Brain microvascular endothelial cell (primary cell): ENCODE data around the gene HMGB2.

Experiments used
- DNase-seq: peaks from one replicate; pipeline ENCODE4 v3.0.0-alpha.2; 2020
- H3K27ac ChIP-seq: fragments of 250-450 bp; sonication (Bioruptor Pico); 2 replicates; pipeline ENCODE4 v1.5.1; 2020; ENCODE audit warnings: mild to moderate bottlenecking, moderate library complexity
- H3K27me3 ChIP-seq: fragments of 250-450 bp; sonication (Bioruptor Pico); replicated peaks from 2 replicates; pipeline ENCODE4 v1.5.1; 2020; ENCODE audit warnings: mild to moderate bottlenecking
- H3K36me3 ChIP-seq: fragments of 250-450 bp; sonication (Bioruptor Pico); replicated peaks from 2 replicates; pipeline ENCODE4 v1.5.1; 2020; ENCODE audit warnings: mild to moderate bottlenecking
- H3K4me3 ChIP-seq: 2 replicates; pipeline ENCODE4 v1.5.1; 2011; ENCODE audit warnings: low read depth, mild to moderate bottlenecking, control low read depth, low read length, moderate library complexity
- CTCF ChIP-seq: IDR thresholded peaks from 2 replicates; pipeline ENCODE4 v1.5.1; 2011; ENCODE audit warnings: low read depth, mild to moderate bottlenecking, moderate library complexity, low read length, control low read depth, inconsistent platforms; ENCODE audit errors: missing control alignments
- in situ Hi-C: cut with HindIII; loops from 2 replicates; pipeline ENCODE4 v1.10.0; 2017; ENCODE audit warnings: low sequenced_read_pairs, low pct_ligation_motif_present

Gene HMGB2

GRCh38 chr4:173316060-173316459, 18.1 kb downstream of the HMGB2 start:
- Histone ChIP-seq H3K4me3 (no peak overlapping the region), H3K36me3 (no peaks in the 10 kb centered on the region), H3K27me3 (no peaks in the 10 kb centered on the region), H3K27ac (no peak overlapping the region)
- DNase-seq = no peak
- no peak for TF ChIP-seq CTCF
- in situ Hi-C loops = no loop called here

- no peaks in the 10 kb centered on the region for H3K27me3 ChIP-seq
- TF ChIP-seq CTCF = no peak
- in situ Hi-C loops = no loop called here
- DNase-seq = no peak
- H3K4me3 ChIP-seq = no peak overlapping the region
- no peak overlapping the region for H3K27ac ChIP-seq
- no peaks in the 10 kb centered on the region for H3K36me3 ChIP-seq
These were observed 19.4 kb downstream of the HMGB2 start for GRCh38 chr4:173314715-173315114.

- H3K27me3 ChIP-seq = no peaks in the 10 kb centered on the region
- no peak for TF ChIP-seq CTCF
- H3K27ac ChIP-seq = no peak overlapping the region
- DNase-seq = no peak
- in situ Hi-C loops = no loop called here
- H3K36me3 ChIP-seq = no peaks in the 10 kb centered on the region
- H3K4me3 ChIP-seq = no peak overlapping the region
These were observed 22.8 kb downstream of the HMGB2 start for GRCh38 chr4:173311368-173311767.

- Histone ChIP-seq H3K36me3 (no peaks in the 10 kb centered on the region), H3K4me3 (no peak overlapping the region), H3K27ac (no peak overlapping the region), H3K27me3 (no peaks in the 10 kb centered on the region)
- DNase-seq = no peak
- in situ Hi-C loops = no loop called here
- TF ChIP-seq CTCF = no peak
These were observed 26.4 kb downstream of the HMGB2 start for GRCh38 chr4:173307778-173308177.

- Histone ChIP-seq H3K36me3 (no peaks in the 10 kb centered on the region), H3K27me3 (no peaks in the 10 kb centered on the region), H3K27ac (no peak overlapping the region), H3K4me3 (no peak overlapping the region)
- DNase-seq = peak; percentile 39
- peak; percentile 56 for TF ChIP-seq CTCF
- in situ Hi-C loops = no loop called here
These were observed 32.5 kb downstream of the HMGB2 start for GRCh38 chr4:173301518-173302201.

GRCh38 chr4:173294444-173294843, 39.7 kb downstream of the HMGB2 start:
- DNase-seq = no peak
- H3K27me3 ChIP-seq = no peaks in the 10 kb centered on the region
- no peak overlapping the region for H3K27ac ChIP-seq
- no peak overlapping the region for H3K4me3 ChIP-seq
- H3K36me3 ChIP-seq = no peaks in the 10 kb centered on the region
- in situ Hi-C loops = no loop called here
- TF ChIP-seq CTCF = no peak
